HCT116 (cell line): Measurements from ENCODE around the gene ATP8A2. TPM values are rescaled to one million over a fixed set of nuclear protein-coding genes. Genes with fewer than 3 reads are reported as not detected.

Experiments used
- ATAC-seq: fragments of 200-7000 bp; cut with Tn5 transposase; 2 replicates; pipeline ENCODE4 v1.9.1; 2020; ENCODE audit warnings: mild to moderate bottlenecking, moderate library complexity
- BruUV-seq: library from RNA; stranded (reverse); fragments of 400-500 nt; replicated peaks from 2 replicates; lab custom pipeline; 2021; lab: Mats Ljungman, UMichigan
- CTCF ChIA-PET: fragments of 300-600 bp; sonication (Branson Sonifier 250); formaldehyde crosslinking; loops from one replicate; lab custom pipeline; 2021; ENCODE audit warnings: antibody characterized with exemption; lab: Charles Lee
- POLR2A ChIA-PET: fragments of 300-600, 350-600 bp; sonication (Branson Sonifier 250); formaldehyde crosslinking; loops from one replicate; lab custom pipeline; 2021; ENCODE audit warnings: antibody characterized with exemption; lab: Charles Lee
- RAD21 ChIA-PET, 2 experiments: fragments of 300-600 bp; sonication (Branson Sonifier 250); formaldehyde crosslinking; loops; one replicate each; lab custom pipeline; 2023; ENCODE audit warnings: low total read pairs in 2 of 2; ENCODE audit not compliant: uncharacterized antibody in 2 of 2, unreplicated experiment in 2 of 2, low non-redundant PET in 1 of 2; lab: Charles Lee
- DNase-seq: peaks from one replicate; pipeline ENCODE4 v3.0.0-alpha.2; 2010; ENCODE audit warnings: low read depth, low spot score
- H2AFZ ChIP-seq: fragments of 200-600 bp; shearing (Covaris generic), sonication (generic); 2 replicates; pipeline ENCODE4 v1.6.1; 2017; ENCODE audit warnings: low read depth, mixed run types, mixed read lengths, antibody characterized with exemption, low read length; ENCODE audit not compliant: poor library complexity, severe bottlenecking
- H3K27ac ChIP-seq: 2 replicates; pipeline ENCODE4 v1.5.1; 2012; ENCODE audit warnings: low read depth, low read length
- H3K27me3 ChIP-seq: fragments of 200-600 bp; sonication (generic); 2 replicates; pipeline ENCODE4 v1.6.1; 2016; ENCODE audit warnings: mixed run types, low read length, mixed read lengths; ENCODE audit not compliant: insufficient read depth
- H3K36me3 ChIP-seq, 2 experiments: fragments of 200-500 bp in 1 of 2; fragments of 200-600 bp in 1 of 2; sonication (Bioruptor generic) in 1 of 2; sonication (generic) in 1 of 2; 2 replicates each; pipeline versions ENCODE4 v1.5.1 to v1.6.1; 2014 to 2016; ENCODE audit warnings: low read length in 2 of 2, inconsistent platforms in 1 of 2, mixed read lengths in 1 of 2, mixed run types in 1 of 2; ENCODE audit not compliant: insufficient read depth in 2 of 2, control insufficient read depth in 1 of 2
- H3K4me1 ChIP-seq, 2 experiments: fragments of 200-600 bp in 1 of 2; sonication (generic) in 1 of 2; 2 replicates each; pipeline versions ENCODE4 v1.5.1 to v1.6.1; 2012 to 2017; ENCODE audit warnings: low read length in 2 of 2, inconsistent platforms in 1 of 2, mild to moderate bottlenecking in 1 of 2, mixed read lengths in 1 of 2, mixed run types in 1 of 2, moderate library complexity in 1 of 2; ENCODE audit not compliant: insufficient read depth in 2 of 2, control insufficient read depth in 1 of 2
- H3K4me2 ChIP-seq: fragments of 200-600 bp; sonication (generic); 2 replicates; pipeline ENCODE4 v1.6.1; 2017; ENCODE audit warnings: mixed run types, low read length, mixed read lengths
- H3K4me3 ChIP-seq, 2 experiments: fragments of 200-600 bp in 1 of 2; sonication (generic) in 1 of 2; replicated peaks in 1 of 2; 2 replicates each; pipeline ENCODE4 v1.5.1; 2011 to 2016; ENCODE audit warnings: low read length in 2 of 2, control low read depth in 1 of 2, low read depth in 1 of 2, mild to moderate bottlenecking in 1 of 2, mixed read lengths in 1 of 2, mixed run types in 1 of 2
- H3K79me2 ChIP-seq: fragments of 200-600 bp; sonication (generic); 2 replicates; pipeline ENCODE4 v1.6.1; 2017; ENCODE audit warnings: mild to moderate bottlenecking, mixed run types, low read length, moderate library complexity, mixed read lengths; ENCODE audit not compliant: insufficient read depth
- H3K9ac ChIP-seq: fragments of 200-600 bp; sonication (generic); 2 replicates; pipeline ENCODE4 v1.6.1; 2016; ENCODE audit warnings: low read length, mixed read lengths
- H3K9me2 ChIP-seq: fragments of 200-600 bp; sonication (generic), shearing (Covaris generic); 2 replicates; pipeline ENCODE4 v1.6.1; 2017; ENCODE audit warnings: mixed run types, mild to moderate bottlenecking, moderate library complexity; ENCODE audit not compliant: insufficient read depth
- H3K9me3 ChIP-seq, 2 experiments: fragments of 200-500 bp in 1 of 2; fragments of 200-600 bp in 1 of 2; sonication (Bioruptor generic) in 1 of 2; sonication (generic) in 1 of 2; 2 replicates each; pipeline ENCODE4 v1.6.1; 2014 to 2017; ENCODE audit warnings: low read length in 2 of 2, mixed read lengths in 2 of 2, inconsistent platforms in 1 of 2, low read depth in 1 of 2, mild to moderate bottlenecking in 1 of 2, mixed run types in 1 of 2, moderate library complexity in 1 of 2; ENCODE audit not compliant: control insufficient read depth in 1 of 2, insufficient read depth in 1 of 2
- H4K20me1 ChIP-seq: fragments of 200-600 bp; sonication (generic), shearing (Covaris generic); 2 replicates; pipeline ENCODE4 v1.6.1; 2017; ENCODE audit warnings: mixed run types, mild to moderate bottlenecking, moderate library complexity; ENCODE audit not compliant: insufficient read depth
- CTCF ChIP-seq, 3 experiments: fragments of 200-600 bp in 1 of 3; sonication (generic) in 1 of 3; IDR thresholded peaks in 2 of 3; conservative IDR thresholded peaks in 1 of 3; 2 replicates each; pipeline ENCODE4 v1.5.1; 2012 to 2017; ENCODE audit warnings: low read depth in 2 of 3, low read length in 2 of 3, antibody characterized with exemption in 1 of 3, borderline replicate concordance in 1 of 3, control low read depth in 1 of 3, mild to moderate bottlenecking in 1 of 3, mixed read lengths in 1 of 3, mixed run types in 1 of 3, moderate library complexity in 1 of 3; ENCODE audit not compliant: insufficient read depth in 1 of 3
- EGR1 ChIP-seq: IDR thresholded peaks from 2 replicates; pipeline ENCODE4 v1.6.1; 2012; ENCODE audit warnings: low read depth
- ELF1 ChIP-seq: IDR thresholded peaks from 2 replicates; pipeline ENCODE4 v1.6.1; 2012; ENCODE audit warnings: low read depth, borderline replicate concordance
- EZH2 ChIP-seq: fragments of 200-600 bp; sonication (generic); IDR thresholded peaks from 2 replicates; pipeline ENCODE4 v1.6.1; 2017; ENCODE audit warnings: antibody characterized with exemption, mixed run types
- EZH2phosphoT487 ChIP-seq: fragments of 200-600 bp; IDR thresholded peaks from 2 replicates; pipeline ENCODE4 v1.6.1; 2018; ENCODE audit warnings: antibody characterized with exemption, borderline replicate concordance
- FOSL1 ChIP-seq: IDR thresholded peaks from 2 replicates; pipeline ENCODE4 v1.6.1; 2012; ENCODE audit warnings: low read depth
- POLR2AphosphoS5 ChIP-seq: IDR thresholded peaks from 2 replicates; pipeline ENCODE4 v1.6.1; 2011; ENCODE audit warnings: mild to moderate bottlenecking, low read depth, low read length, moderate library complexity
- RAD21 ChIP-seq: IDR thresholded peaks from 2 replicates; pipeline ENCODE4 v1.6.1; 2012; ENCODE audit warnings: low read depth, mild to moderate bottlenecking
- SP1 ChIP-seq: IDR thresholded peaks from 2 replicates; pipeline ENCODE4 v1.6.1; 2012; ENCODE audit warnings: low read depth
- SRF ChIP-seq: IDR thresholded peaks from 2 replicates; pipeline ENCODE4 v1.6.1; 2012; ENCODE audit warnings: low read depth
- YY1 ChIP-seq: IDR thresholded peaks from 2 replicates; pipeline ENCODE4 v1.6.1; 2011; ENCODE audit warnings: low read length, low read depth, moderate library complexity, mild to moderate bottlenecking; ENCODE audit not compliant: insufficient replicate concordance; ENCODE audit errors: extremely low read depth
- ZFX ChIP-seq: fragments of 450-650 bp; IDR thresholded peaks from 2 replicates; pipeline ENCODE4 v1.6.1; 2017
- intact Hi-C: fragments of 100-400 bp; cut with micrococcal nuclease; formaldehyde crosslinking; loops from 2 replicates; pipeline ENCODE4 v1.10.0; 2022
- total RNA-seq: library from RNA; stranded (reverse); gene quantifications from one replicate; pipeline ENCODE4 v1.2.1, GENCODE V29; 2021; ENCODE audit not compliant: unreplicated experiment
- TF ChIP-seq, protein P1 (sequence below): IDR thresholded peaks from 2 replicates; pipeline ENCODE4 v1.6.1; 2011; ENCODE audit warnings: mild to moderate bottlenecking, low read length, moderate library complexity; ENCODE audit not compliant: insufficient replicate concordance; ENCODE audit errors: extremely low read depth
- TF ChIP-seq, protein P2 (sequence below): IDR thresholded peaks from 2 replicates; pipeline ENCODE4 v1.6.1; 2012

The ATP8A2 gene
- total RNA-seq, 1 experiment from 2014 or later, result not detected

- TF ChIP-seq CTCF (IDR thresholded peaks at IDR 0.05 in 2 of 3, conservative IDR thresholded peaks at IDR 0.05 in 1 of 3; ENCODE audit: borderline replicate concordance in 1 of 3, insufficient read depth in 1 of 3, low read depth in 2 of 3, low read length in 2 of 3) (no peak), SP1 (no peak)
- TF ChIP-seq, protein P1, sequence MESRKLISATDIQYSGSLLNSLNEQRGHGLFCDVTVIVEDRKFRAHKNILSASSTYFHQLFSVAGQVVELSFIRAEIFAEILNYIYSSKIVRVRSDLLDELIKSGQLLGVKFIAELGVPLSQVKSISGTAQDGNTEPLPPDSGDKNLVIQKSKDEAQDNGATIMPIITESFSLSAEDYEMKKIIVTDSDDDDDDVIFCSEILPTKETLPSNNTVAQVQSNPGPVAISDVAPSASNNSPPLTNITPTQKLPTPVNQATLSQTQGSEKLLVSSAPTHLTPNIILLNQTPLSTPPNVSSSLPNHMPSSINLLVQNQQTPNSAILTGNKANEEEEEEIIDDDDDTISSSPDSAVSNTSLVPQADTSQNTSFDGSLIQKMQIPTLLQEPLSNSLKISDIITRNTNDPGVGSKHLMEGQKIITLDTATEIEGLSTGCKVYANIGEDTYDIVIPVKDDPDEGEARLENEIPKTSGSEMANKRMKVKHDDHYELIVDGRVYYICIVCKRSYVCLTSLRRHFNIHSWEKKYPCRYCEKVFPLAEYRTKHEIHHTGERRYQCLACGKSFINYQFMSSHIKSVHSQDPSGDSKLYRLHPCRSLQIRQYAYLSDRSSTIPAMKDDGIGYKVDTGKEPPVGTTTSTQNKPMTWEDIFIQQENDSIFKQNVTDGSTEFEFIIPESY, result no peak
- TF ChIP-seq, protein P2, sequence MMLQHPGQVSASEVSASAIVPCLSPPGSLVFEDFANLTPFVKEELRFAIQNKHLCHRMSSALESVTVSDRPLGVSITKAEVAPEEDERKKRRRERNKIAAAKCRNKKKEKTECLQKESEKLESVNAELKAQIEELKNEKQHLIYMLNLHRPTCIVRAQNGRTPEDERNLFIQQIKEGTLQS, result no peak
- TF ChIP-seq, all 23 proteins: peak for 0
These were observed 50.4 kb downstream of the ATP8A2 start (continued) for GRCh38 chr13:25422153-25422552.

DNA sequence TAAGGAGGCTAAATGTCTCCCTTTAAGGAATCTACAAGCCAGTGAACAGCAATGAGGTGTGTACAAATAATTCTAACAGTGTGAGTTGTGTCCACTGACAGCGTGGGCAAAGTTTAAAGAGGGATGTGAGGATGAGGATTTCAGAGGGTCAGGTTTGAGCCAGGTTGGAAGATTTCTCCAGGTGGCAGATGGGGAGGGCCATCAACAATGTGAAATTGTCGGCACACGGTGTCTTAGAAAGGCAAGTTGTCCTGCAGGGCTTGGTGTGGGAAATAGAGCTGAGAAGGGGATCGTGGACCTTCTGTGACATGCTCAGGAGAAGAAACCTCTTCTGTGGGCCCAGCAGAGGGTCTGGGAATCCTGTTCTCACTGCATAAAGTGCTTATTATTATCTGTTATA is 52.1 kb downstream of the ATP8A2 start:
- DNase-seq, result no peak
- Histone ChIP-seq H4K20me1 (no peaks in the 10 kb centered on the region), H3K4me3 (no peak overlapping the region), H3K27ac (no peak overlapping the region), H3K9ac (no peak overlapping the region), H3K9me3 (no peaks in the 10 kb centered on the region), H2AFZ (no peak overlapping the region), H3K79me2 (no peaks in the 10 kb centered on the region), H3K36me3 (no peaks in the 10 kb centered on the region), H3K9me2 (no peaks in the 10 kb centered on the region), H3K4me1 (no peaks in the 10 kb centered on the region), H3K27me3 (peaks cover 41% of the 10 kb centered on the region), H3K4me2 (no peak overlapping the region)
- intact Hi-C loops, result no loop called here
- ChIA-PET CTCF (no interaction called here), RAD21 (no interaction called here), POLR2A (no interaction called here)
- no TSS peak for BruUV-seq
- no peak for ATAC-seq
- TF ChIP-seq RAD21 (no peak), EGR1 (no peak), ELF1 (no peak), EZH2phosphoT487 (no peak), POLR2AphosphoS5 (no peak), SP1 (no peak), FOSL1 (no peak), YY1 (no peak), EZH2 (no peak), SRF (no peak), CTCF (IDR thresholded peaks at IDR 0.05 in 2 of 3, conservative IDR thresholded peaks at IDR 0.05 in 1 of 3; ENCODE audit: borderline replicate concordance in 1 of 3, insufficient read depth in 1 of 3, low read depth in 2 of 3, low read length in 2 of 3) (no peak), ZFX (no peak)
- TF ChIP-seq, protein P1, result no peak
- TF ChIP-seq, protein P2, result no peak
